Left colon (tissue), 2 donors: ENCODE measurements around the gene LCP1. TPM values are rescaled to one million over a fixed set of nuclear protein-coding genes. Genes with fewer than 3 reads are reported as not detected.
"Not testable (repeated sequence)": the region's sequence is repeated elsewhere in the genome, so short reads cannot be mapped to it uniquely, and the experiment has no call there.

Experiments used
- ATAC-seq: fragments of 200-7000 bp; cut with Tn5 transposase; one replicate; pipeline ENCODE4 v1.9.1; 2020; ENCODE audit warnings: mild to moderate bottlenecking, moderate library complexity
- DNase-seq, 2 donors: peaks; one replicate each; pipeline ENCODE4 v3.0.0-alpha.2; 2020
- intact Hi-C, 2 donors: fragments of 100-400 bp; cut with DNase I in 1 of 2; cut with micrococcal nuclease in 1 of 2; formaldehyde crosslinking; loops; one replicate each; pipeline versions ENCODE4 v1.11.2 to v1.14.0; 2022; cut with DNase I, micrococcal nuclease
- long read RNA-seq: library from polyadenylated mRNA; unstranded; transcript quantifications from one replicate; pipeline ENCODE4 v2.0.0, GENCODE V29; 2021
- total RNA-seq, 2 donors: library from RNA; stranded (reverse); fragmentation: NEBNext Ultra II Directional; extraction: Animal tissue kit (Norgen Biotek cat#: 25700); gene quantifications; one replicate each; pipeline ENCODE4 v1.2.1, GENCODE V29; 2021
- donor health status: DM: no; HTN: no; CAD: no.
- donor health status: DM: yes; HTN: yes; CAD: no.

LCP1 gene, protein sequence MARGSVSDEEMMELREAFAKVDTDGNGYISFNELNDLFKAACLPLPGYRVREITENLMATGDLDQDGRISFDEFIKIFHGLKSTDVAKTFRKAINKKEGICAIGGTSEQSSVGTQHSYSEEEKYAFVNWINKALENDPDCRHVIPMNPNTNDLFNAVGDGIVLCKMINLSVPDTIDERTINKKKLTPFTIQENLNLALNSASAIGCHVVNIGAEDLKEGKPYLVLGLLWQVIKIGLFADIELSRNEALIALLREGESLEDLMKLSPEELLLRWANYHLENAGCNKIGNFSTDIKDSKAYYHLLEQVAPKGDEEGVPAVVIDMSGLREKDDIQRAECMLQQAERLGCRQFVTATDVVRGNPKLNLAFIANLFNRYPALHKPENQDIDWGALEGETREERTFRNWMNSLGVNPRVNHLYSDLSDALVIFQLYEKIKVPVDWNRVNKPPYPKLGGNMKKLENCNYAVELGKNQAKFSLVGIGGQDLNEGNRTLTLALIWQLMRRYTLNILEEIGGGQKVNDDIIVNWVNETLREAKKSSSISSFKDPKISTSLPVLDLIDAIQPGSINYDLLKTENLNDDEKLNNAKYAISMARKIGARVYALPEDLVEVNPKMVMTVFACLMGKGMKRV
- 10 to 100 TPM in 1 of 2 donors, 1 to 10 TPM in 1; 9.4 to 33.4 TPM for total RNA-seq
- long read RNA-seq, transcript LCP1-201 (16 exons, 3,787 nt) = major isoform, 8 of 10 reads
- long read RNA-seq, partial matches to known transcripts = 1 of 10 reads
- long read RNA-seq, other reads (novel, unspliced or antisense) = 1 of 10 reads

DNA sequence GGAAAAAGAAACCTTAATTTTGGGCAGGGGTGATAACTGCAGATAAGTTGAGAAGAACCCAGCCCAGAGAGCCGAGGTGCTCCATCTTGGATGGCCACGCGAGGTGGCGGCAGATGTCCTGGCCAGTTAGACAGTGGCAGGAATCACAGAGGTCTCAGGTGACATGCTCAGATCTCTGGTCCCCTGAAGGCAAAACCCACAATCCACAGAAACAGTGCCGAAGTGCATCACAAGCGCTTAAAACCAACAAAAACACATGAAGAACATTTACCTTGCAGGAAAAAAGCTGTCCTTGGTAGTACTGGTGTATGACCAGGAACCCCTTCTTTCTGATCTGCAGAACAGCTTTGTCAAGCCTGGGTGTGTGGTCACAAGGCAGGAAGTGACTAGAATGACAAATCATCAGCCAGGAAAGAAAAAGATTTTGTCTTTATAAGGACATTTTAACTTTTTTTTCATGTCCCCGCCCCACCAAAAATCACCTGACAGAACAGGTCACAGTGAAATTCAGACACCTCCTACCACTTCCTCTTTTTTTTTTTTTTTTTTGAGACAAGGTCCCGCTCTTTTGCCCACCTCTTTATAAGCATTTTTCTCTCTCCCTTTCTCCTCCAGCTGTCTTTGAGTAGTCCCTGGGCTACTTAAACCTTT, at the start of gene LCP1:
LCP1 (minus strand) TSS at position 338 of the 651 bp plus-strand sequence. CDS start 22,515 bp downstream, outside the sequence.
- intact Hi-C loops = no loop called here
- DNase-seq (peak in 1 of 2 donors; percentile 27), ATAC-seq (peak; percentile 32)

GRCh38 chr13:46229251-46229650, 47.3 kb upstream of the LCP1 start:
- no peak for ATAC-seq
- no peak for DNase-seq
- intact Hi-C loops = no loop called here

DNA sequence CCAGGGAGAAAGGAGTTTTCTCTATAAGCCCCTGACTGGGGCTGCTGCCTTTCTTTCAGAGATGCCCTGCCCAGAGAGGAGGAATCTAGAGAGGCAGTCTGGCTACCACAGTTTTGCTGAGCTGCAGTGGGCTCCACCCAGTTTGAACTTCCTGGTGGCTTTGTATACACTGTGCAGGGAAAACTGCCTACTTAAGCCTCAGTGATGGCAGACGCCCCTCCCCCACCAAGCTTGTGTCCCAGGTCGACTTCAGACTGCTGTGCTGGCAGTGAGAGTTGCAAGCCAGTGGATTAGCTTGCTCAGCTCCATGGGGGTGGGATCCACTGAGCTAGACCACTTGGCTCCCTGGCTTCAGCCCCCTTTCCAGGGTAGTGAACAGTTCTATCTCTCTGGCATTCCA, 38.3 kb upstream of the LCP1 start:
- peak in 1 of 2 donors; percentile 41 for DNase-seq
- ATAC-seq, intact Hi-C loops: not testable (repeated sequence)

GRCh38 chr13:46214741-46215140, 32.8 kb upstream of the LCP1 start:
- DNase-seq, ATAC-seq, intact Hi-C loops: not testable (repeated sequence)

- intact Hi-C loops = no loop called here
- no peak for ATAC-seq
- DNase-seq = no peak
Measured at GRCh38 chr13:46213242-46213641, 31.3 kb upstream of the LCP1 start.

DNA sequence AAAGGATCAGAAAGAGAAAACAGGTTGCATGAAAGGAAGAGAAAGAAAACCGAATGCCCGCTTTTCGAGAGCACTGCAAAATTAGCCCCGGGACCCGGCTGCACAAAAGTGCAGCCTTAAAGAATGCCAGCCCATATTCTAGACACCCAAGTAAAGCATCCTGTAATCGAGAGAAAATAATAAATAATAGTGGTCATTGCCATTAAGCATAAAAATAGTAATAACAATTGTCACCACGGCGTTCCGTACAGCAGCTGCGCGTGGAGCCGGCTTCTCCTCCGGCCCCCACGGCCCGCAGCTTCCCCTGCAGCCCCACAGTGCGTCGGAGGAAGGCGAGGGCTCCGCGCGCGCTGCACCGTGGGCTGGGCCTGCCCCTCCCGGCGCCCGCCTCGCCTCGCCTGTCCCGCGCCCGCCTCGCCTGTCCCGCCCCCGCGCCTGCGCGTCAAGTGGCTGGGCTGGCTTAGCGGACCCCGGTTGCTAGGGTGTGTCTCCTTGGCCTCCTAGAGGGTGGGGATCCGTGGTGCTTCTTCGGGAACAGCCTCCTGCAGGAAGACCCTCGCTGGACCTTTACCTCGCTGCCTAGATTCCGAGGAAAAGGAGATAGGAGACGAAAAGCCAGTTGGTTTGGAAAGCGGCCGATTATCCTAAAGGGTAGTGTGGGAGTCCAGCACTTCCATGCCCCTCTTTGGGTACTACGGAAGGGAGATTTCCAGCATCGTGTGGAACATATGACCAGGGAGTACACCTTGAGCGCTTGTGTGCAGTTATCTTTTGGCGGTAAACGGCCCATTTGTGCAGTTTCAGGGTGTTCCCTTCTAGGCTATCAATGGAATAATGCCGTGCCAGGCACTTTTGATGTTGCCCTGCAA, 29.7 kb upstream of the LCP1 start, which contains the start of gene LRRC63:
LRRC63 (plus strand) TSS at position 446 of the 869 bp plus-strand sequence. CDS start 1,107 bp downstream, outside the sequence.
- intact Hi-C loops = no loop called here
- ATAC-seq (peak; percentile 95), DNase-seq (peak; percentile 61 to 75)

GRCh38 chr13:46211116-46211482, 29.1 kb upstream of the LCP1 start:
- intact Hi-C loops = no loop called here
- ATAC-seq (peak; percentile 32), DNase-seq (no peak)

DNA sequence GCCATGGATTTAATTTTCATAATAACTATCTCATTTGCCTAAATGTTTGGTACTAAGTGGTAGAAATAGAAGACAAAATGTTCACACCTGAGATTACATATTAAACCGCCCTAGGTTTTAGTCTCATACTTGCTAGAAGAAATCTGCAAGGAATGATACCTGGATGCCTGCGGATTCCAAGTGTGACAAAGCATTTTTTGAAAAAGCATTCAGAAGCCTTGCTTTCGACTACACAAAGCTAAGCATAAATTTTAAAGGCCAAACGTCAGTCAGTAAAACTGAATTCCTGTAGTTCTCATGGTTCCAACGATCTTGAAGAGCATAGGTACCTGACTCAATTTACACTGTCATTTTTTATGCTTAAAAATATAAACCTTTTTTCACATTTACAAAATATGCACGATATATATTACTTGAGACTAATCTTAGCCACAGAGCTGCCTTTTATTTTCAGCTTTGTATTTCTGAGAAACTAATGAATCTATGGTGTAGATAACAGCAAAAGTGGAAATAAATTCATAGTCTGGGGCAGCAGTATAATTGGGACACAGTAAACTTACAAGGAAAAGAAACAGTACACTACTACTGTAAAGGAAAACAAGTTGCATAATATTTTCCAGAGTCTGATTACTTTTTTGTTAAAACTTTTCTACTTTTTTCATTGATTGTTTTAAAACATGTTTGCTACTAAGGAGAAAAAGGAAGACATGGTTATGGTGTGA, 28.5 kb upstream of the LCP1 start:
- ATAC-seq (no peak), DNase-seq (no peak)
- intact Hi-C loops = no loop called here

- ATAC-seq (no peak), DNase-seq (no peak)
- intact Hi-C loops = no loop called here
Measured at GRCh38 chr13:46207828-46208227, 25.9 kb upstream of the LCP1 start.

DNA sequence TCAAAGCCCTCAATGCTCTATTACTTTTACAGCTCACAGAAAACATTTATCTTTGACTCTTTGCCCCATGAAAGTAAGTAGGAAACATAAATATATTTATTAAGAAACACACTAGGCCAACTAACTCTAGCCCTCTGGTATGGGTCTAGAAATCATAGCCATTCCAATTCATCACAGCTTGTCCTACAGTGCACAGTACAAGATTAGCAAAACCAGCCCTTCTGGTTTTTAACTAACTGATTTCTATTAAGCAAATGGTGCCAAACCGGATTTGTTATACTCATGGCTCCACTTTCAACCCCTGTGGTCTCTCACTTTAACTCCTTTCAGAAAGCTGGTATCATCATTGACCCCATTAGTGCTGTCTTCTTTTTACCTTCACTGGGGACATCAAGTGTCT, 24.2 kb upstream of the LCP1 start:
- no peak for ATAC-seq
- intact Hi-C loops = no loop called here
- DNase-seq = no peak

GRCh38 chr13:46202966-46203365, 21.0 kb upstream of the LCP1 start:
- ATAC-seq (no peak), DNase-seq (no peak)
- intact Hi-C loops = no loop called here

GRCh38 chr13:46202188-46202795, 20.3 kb upstream of the LCP1 start:
- DNase-seq (no peak), ATAC-seq (no peak)
- intact Hi-C loops = no loop called here

DNA sequence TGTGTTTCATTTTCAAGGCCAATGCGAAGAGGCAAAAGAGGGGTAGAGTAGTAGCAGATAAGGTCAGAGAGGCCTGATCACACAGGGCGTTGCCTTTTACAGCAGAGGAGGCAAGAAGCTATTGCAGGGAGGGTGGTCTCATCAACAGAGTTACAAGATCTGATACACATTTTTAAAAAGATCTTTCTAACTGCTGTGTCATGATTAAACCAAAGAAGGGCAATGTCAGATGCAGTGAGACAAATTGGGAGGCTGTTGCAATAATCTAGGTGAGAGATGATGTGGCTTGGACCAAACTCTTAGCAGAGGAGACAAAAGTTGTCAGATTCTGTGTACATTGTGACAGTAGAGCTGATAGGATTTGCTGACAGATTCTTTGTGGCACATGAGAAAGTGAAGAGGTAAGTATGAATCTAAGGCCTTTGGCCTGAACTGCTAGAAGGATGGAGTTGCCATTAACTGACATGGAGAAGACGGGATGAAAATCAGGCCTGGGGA, 16.8 kb upstream of the LCP1 start:
- DNase-seq = no peak
- no peak for ATAC-seq
- intact Hi-C loops = no loop called here

DNA sequence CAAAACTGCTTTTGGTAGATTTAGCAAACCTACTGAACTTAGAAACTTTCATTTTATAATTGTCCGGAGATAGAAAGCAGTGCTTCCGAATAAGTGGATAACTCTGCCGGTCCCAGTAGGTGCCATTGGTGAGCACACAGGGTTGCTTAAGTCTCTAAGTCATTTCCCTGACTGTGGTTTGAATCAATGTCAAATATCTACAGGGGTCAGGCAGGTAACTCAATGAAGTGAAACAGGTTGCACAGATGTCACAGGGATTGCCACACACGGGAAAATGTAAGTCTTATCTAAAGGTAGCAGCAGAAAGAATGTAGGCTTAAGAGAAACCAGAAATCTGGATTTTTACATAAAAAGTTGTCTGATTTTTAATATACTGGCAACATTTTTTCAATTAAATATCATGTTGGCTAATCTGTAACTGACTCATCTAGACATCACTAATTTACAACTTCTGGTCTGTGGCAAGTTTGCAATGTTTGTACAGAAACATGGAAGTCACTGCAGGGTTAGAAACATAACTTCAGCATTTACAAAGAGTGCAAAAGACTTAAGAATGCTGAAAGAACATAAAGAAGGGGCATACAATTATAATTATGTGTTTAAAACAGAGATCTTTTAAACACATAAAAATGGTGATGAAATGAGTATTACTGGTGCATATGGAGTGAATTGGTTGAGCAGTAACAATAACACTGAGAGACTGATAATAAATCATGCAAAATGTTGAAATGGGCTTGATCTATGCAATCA, 15.5 kb upstream of the LCP1 start:
- DNase-seq (no peak), ATAC-seq (no peak)
- intact Hi-C loops = no loop called here

DNA sequence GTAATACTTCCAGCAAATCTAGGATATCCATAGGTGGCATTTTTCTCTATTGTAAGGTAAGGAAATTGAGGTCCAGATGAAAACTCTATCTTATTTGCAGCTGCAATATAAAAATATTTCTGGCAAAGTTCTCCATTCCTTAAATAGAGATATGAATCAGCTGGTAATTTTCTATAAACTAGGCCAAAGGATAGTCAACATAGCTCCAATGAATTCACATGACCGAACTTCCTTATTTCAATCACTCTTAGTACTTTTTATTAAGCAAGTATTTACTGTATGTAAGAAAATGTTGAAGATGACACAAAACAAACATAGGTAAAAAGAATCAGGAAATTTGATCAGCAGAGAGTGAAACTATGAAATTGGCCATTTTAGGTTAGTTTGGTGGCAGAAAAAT, 13.0 kb upstream of the LCP1 start:
- ATAC-seq = no peak
- DNase-seq = no peak
- intact Hi-C loops = no loop called here

- intact Hi-C loops = no loop called here
- ATAC-seq (no peak), DNase-seq (no peak)
Measured at GRCh38 chr13:46192412-46192811, 10.4 kb upstream of the LCP1 start.

DNA sequence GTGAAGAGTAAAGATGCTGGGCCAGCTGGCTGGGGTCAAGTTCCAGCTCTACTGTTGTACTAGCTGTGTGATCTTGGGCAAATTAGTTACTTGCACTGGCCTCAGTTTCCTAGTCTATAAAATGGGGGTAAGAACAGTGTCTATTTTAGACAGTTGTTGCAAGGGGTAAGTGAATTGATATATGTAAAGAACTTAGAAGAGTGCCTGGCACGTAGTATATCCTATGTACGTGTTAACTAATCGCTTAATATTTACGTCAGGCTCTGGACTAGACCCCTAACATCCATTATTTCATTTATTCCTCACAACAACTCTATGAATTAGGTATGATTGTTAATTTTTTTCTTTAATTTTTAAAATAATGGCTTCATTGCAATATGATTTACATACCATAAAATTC, 3.7 kb upstream of the LCP1 start:
- intact Hi-C loops = no loop called here
- ATAC-seq (no peak), DNase-seq (no peak)
